Epidermal melanocyte (primary cell): ENCODE results near the gene TEX28.
"Not testable (repeated sequence)": the region's sequence is repeated elsewhere in the genome, so short reads cannot be mapped to it uniquely, and the experiment has no call there.

Experiments
- DNase-seq: peaks from one replicate; pipeline ENCODE4 v3.0.0; 2011; ENCODE audit warnings: low spot score; ENCODE audit not compliant: insufficient read length

Gene TEX28

DNA sequence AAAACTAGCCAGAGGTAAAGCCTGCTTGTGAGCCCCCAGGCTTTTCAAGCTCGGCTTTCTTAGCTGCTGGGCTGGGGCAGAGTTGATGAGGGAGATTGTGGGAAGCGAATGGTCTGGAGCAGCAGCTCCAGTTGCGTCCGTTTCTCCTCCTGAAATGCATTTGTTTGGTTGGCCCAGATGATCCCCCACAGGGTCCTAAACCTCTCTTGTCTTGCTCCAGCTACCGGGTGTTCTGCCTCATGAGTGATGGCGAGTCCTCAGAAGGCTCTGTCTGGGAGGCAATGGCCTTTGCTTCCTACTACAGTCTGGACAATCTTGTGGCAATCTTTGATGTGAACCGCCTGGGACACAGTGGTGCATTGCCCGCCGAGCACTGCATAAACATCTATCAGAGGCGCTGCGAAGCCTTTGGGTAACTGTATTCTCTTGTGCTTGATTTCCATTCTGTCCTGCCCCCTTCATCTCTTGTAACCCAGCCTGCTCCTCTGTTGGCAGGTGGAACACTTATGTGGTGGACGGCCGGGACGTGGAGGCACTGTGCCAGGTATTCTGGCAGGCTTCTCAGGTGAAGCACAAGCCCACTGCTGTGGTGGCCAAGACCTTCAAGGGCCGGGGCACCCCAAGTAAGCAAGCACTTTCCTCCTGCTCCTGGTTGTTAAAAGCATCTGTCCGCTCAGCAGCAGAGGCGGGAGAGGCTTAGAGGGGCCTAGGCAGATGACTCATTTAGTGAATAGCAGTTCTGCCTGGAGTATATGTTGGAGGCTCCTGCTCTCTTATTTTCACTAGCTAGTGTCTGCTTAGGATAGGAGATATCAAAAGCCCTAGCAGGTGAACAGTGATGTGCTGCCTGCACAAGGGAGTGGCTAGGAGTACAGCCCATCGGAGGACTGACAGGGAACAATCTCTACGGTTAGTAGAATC is 16.0 kb upstream of the TEX28 start:
- DNase-seq, result no peak

- no peak for DNase-seq
Observed at GRCh38 chrX:154309041-154309775, 14.3 kb upstream of the TEX28 start.

DNA sequence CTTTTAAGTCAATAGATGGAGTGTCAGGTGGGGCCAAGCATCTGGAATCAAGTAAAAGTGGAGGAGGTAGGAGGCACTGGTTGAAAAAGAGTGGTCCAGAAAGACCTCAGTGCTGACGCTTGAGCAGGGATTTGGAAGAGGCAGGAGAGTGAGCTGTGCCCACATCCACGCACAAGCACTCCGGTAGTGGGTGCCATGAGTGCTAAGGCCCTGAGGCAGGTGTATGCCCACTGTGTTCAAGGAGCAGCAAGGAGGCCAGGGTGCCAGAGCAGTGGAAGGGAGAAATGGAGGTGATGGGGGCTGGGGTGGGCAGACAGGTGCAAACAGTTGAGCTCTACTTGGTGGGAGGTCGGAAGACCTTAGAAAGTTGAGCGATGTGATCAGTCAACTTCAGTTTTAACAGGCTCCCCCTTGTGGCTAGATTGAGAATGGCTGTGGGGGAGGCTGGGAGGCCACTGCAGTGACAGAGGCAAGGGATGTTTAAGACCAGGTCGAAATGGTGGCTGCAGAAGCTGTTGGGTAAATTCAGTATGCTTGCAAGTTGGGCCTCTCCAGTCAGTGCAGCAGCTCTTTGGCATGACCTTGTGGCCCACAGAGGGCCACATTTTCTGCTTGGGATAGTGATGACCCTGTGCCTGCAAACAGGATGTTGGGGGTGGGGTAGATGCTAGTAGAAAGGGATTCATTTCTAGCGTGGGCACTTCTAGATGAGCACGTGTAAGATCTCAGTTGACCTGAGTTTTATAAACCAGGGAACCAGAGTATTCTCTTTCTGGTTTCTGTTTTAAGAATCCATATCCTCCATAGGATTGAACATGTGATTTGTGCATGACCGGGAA is 13.4 kb upstream of the TEX28 start:
- DNase-seq, result no peak

DNA sequence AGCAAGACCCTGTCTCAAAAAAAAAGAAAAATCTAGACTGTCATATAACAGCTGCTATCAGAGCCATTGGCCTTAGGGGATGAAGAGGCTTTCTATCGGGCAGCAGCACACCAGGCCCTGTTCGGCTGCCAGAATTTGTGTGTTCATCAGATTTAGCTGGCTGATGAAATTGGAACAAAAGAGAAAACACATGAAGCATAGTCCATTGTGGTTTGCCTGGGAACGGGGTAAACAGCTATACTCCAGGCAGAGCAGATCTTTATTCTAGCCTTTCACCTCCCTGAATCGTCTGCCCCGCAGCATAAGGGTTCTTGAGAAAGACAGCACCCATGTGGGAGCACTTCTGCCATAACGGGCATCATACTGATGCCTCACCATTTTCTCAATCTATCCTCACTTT is 12.3 kb upstream of the TEX28 start:
- DNase-seq, result no peak

DNA sequence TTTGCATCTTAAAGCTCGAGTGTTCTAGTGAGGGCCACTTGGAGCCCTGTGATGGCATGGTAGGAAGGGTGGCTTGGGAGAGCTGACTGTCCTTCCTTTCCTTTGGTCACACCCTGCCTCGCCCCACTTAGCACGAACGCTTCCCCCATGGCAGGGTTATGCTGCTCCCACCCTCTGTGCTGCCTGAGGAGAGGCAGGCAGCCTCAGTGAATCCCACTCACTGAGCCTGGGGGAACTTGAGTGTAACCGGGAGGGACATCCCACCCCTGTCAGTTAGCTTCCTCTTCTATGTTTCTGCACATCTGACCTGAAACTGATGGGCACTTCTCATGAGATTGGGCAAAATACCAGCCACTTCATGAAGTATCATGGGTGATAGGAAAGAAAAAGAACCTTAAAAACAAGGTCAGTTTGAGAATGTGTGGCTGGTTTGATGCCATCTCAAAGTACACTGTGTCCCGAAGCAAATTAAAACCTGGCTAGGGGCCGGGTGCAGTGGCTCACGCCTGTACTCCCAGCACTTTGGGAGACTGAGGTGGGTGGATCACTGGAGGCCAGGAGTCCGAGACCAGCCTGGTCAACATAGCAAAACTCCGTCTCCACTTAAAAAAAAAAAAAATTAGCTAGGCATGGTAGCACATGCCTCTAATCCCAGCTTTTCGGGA is 10.7 kb upstream of the TEX28 start:
- no peak for DNase-seq

DNA sequence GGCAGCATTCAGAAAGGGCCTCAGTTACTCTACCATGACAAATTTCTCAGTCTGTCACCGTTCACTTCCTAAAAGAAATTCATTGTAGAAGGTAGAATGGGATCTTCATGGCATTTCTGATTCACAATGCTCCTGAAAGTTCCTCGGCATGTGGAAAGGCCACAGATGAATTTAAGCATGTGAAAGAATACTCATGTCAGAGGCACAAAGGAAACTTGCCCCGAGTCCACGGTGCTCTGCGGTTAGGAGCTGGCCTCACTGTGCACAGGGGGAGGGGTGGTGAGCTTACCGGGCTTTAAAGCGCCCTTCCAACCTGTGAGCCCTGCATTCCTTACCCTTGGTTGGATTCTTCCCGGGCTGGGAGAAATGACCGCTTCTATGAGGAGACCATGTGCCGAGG is 9.9 kb upstream of the TEX28 start:
- DNase-seq, result no peak

GRCh38 chrX:154303476-154303875 is 8.6 kb upstream of the TEX28 start:
- DNase-seq, result no peak

GRCh38 chrX:154302998-154303397 is 8.1 kb upstream of the TEX28 start:
- not testable (repeated sequence) for DNase-seq

GRCh38 chrX:154300816-154301215 is 5.9 kb upstream of the TEX28 start:
- no peak for DNase-seq

DNA sequence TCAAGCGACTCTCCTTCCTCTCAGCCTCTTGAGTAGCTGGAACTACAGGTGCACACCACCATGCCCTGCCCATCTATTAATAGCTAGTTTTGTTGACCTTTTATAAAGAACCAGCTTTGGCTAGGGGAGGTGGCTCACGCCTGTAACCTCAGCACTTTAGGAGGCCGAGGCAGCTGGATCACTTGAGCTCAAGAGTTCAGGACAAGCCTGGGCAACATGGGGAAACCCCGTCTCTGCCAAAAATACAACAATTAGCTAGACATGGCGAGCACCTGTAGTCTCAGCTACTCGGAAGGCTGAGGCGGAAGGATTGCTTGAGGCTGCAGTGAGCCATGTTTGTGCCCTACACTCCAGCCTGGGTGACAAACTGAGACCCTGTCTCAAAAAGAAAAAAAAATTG is 3.4 kb upstream of the TEX28 start:
- no peak for DNase-seq

- no peak for DNase-seq
Observed at GRCh38 chrX:154296731-154297130, 1.8 kb upstream of the TEX28 start.

DNA sequence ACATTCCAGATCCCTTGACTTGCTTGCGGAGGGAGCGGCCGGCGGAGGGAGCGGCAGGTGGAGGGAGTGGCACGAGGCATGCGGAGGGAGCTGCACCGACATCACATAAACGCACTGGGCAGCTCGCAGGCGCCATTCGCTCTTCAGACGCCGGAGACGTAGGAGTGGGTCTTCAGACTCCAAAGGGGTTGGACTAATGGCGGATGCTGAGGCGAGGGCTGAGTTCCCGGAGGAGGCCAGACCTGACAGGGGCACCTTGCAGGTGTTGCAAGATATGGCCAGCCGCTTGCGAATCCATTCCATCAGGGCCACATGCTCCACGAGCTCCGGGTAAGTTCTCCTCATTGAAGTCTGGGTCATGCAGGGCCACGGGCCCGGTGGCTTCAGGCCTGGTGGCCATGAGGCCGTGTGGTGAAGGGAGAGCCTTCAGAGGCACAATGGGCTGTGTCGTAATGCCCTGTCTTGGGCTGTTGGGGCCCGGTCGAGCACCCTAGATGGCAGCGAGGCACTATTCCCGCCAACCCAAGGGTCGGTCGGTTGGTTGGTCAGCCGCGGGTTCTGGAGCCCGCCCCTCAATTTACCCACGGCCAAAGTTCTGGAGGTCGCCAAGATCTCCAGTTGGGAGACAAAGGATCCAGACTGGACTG is 863 bp upstream of the TEX28 start, which contains the start of gene TKTL1:
Gene TKTL1, plus strand, starts transcription at position 132 of the 647 bp plus-strand sequence. Its CDS starts 65 bp downstream, at position 197.
- DNase-seq, result no peak

DNA sequence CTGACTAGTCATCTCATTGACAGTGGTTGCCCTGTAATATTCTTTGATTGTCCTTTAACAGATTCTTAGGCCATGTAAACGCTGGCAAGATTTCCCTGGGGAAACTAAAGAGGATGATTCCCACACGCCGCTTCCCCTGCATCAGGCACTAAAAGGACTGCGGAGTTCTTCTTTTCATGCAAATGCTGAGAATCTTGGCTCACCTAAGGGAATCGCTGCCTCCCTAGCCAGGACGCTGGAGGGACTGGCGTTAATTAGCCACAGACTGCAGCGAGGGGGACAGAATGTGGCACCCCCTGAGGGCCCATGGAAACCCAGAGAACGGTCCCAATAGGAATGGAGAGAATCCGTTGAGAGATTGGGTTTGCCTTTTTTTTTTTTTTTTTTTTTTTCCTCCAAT is 8.5 kb downstream of the TEX28 start:
- DNase-seq, result not testable (repeated sequence)

DNA sequence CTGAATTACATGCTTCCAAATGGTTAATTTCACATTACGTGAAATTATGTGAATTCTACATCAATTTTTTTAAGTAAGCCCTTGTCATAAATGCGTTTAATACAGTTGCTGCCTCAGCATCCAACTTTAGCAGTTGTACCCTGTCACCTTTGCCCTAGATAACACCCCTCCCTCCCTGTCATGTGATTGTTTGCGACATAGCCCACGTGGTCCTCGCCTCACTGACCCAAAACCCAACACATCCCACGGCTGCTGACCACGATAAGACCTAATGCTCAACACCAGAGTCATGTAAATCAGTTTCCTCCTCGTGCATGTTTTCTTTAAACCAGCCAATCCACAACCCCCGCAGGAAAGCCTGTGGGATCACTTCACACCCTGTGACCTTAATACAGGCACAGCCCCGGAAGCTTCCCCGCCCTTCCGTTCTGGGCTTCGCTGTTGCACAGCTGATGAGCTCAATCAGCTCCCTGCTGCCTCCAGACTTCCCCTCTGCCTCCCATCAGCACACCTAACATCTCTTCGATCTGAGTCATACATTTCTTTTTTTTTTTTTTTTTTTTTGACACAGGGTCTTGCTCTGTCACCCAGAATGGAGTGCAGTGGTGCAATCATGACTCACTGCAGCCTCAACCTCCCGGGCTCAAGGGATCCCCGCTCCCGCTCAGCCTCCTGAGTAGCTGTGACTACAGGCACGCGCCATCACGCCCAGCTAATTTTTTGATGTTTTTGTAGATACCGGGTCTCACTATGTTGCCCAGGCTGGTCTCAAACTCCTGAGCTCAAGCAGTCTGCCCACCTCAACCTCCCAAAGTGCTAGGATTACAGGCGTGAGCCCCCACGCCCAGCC is 10.2 kb downstream of the TEX28 start:
- not testable (repeated sequence) for DNase-seq

DNA sequence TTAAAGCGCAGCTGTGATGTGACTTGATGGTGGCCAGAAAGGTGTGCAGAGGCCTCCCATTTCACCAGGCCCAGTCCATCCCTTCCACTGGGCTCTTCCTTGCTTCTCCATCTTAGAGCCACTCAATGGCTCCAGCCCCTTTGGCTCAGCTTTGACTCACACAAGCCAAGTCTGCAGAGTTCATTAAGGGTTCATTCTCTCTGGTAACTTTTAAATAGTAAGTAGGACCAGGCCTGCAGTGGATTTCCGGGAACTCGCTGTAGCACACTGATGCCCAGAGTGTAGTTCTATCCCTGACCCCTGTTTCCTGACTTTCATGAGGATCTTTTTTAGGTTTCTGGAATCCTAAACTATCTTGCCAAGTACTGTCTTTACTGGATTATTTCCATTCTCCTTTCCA is 25.7 kb downstream of the TEX28 start:
- DNase-seq, result not testable (repeated sequence)

GRCh38 chrX:154263072-154263471 is 31.9 kb downstream of the TEX28 start:
- DNase-seq, result not testable (repeated sequence)

DNA sequence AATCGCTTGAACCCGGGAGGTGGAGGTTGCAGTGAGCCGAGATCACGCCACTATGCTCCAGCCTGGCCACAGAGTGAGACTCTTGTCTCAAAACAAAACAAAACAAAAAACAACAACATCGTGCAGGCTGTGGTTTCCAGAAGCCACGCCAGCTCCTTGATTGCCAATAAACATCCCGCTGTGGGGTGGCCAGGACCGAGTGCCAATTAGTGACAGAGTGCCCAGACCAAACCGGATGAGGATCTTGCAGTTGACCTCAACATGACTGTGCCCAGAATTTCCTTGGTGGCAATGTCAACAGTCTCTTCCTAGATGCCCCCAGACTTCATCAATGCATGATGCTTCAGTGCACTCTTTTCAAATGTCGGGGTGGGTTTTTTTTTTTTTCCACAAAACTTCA is 36.2 kb downstream of the TEX28 start:
- DNase-seq, result not testable (repeated sequence)

GRCh38 chrX:154257282-154257681 is 37.6 kb downstream of the TEX28 start, which contains the start of gene OPN1MW3:
OPN1MW3 (plus strand) TSS chrX:154257582; CDS start chrX:154257620, 38 bp downstream.
- not testable (repeated sequence) for DNase-seq

GRCh38 chrX:154248076-154248475 is 46.8 kb downstream of the TEX28 start:
- DNase-seq, result not testable (repeated sequence)
